HG03575 (cell line): ENCODE results near the gene RIMBP2.

Experiments used
- ATAC-seq: cut with Tn5 transposase; IDR thresholded peaks from one replicate; pipeline ENCODE4 v1.9.1; 2021; ENCODE audit not compliant: unreplicated experiment, insufficient number of reproducible peaks, low FRiP score; ENCODE audit errors: extremely low read depth

The RIMBP2 gene

GRCh38 chr12:130357241-130357640 is 358.9 kb downstream of the RIMBP2 start:
- ATAC-seq = no peak

DNA sequence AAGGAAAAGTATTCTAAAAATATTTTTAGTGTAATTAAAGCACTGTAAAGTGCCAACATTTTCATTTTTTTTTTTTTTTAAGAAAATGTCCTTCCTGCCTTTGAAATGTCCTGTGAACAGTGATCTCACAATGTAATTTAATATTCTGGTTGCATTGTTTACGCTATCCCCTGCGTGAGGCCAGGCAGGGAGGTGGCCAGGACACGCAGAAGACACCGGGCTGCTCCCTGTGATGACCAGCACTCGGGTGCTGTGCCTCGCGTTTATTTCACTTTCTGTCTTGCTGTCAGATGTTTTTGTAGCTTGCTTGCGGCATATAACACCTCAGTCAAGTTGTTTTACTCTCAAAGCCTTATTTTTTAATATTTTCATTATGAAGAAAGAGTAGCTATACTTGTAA is 359.9 kb downstream of the RIMBP2 start:
- no peak for ATAC-seq

DNA sequence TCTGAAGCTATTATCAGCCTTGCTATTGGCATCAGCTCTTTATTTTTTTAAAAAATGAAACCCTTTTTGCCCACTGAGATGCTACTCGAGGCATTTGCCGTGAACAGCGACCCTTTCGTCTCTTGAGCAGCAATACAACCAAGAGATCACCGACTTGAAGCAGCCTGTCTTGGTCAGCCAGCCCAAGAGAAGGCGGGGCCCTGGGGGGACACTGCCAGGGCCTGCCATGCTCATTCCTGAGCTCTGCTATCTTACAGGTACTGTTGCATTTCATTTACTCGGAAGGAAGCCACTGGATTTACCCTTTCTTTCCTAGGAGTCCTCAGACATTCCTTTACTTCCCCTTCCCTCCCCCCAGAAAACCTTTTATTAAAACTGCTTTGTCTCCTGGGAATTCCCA is 361.7 kb downstream of the RIMBP2 start:
- no peak for ATAC-seq

DNA sequence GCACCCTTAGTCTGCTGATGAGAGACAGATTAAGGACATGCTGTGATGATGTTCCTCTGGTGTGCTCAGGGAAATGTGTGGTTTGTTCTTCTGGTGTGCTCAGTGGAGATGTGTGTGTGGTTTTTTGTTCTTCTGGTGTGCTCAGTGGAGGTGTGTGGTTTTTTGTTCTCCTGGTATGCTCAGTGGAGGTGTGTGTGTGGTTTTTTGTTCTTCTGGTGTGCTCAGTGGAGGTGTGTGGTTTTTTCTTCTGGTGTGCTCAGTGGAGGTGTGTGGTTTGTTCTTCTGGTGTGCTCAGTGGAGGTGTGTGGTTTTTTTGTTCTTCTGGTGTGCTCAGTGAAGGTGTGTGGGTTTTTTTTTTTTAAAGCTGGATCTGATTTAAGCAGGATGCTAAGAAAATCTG is 363.0 kb downstream of the RIMBP2 start:
- no peak for ATAC-seq

GRCh38 chr12:130351326-130351725 is 364.8 kb downstream of the RIMBP2 start:
- no peak for ATAC-seq

- no peak for ATAC-seq
Observed at GRCh38 chr12:130350715-130351114, 365.4 kb downstream of the RIMBP2 start.

GRCh38 chr12:130347588-130347987 is 368.5 kb downstream of the RIMBP2 start:
- ATAC-seq = no peak
